Esophagus muscularis mucosa (tissue), 3 donors: ENCODE results near the gene ADGRA1.

ENCODE experiments used
- POLR2A ChIP-seq: fragments of 450-650 bp; IDR thresholded peaks from one replicate; pipeline ENCODE4 v1.6.1; 2017; ENCODE audit warnings: antibody characterized with exemption, moderate library complexity, mild to moderate bottlenecking, low read depth
- TF ChIP-seq, protein P1 (sequence below), 3 experiments: fragments of 200-600 bp in 2 of 3; fragments of 450-650 bp in 1 of 3; sonication (generic) in 2 of 3; IDR thresholded peaks; one replicate each; pipeline ENCODE4 v1.5.1; 2017 to 2019; ENCODE audit warnings: antibody characterized with exemption in 3 of 3, mild to moderate bottlenecking in 2 of 3, moderate library complexity in 1 of 3

- TF ChIP-seq, protein P1, sequence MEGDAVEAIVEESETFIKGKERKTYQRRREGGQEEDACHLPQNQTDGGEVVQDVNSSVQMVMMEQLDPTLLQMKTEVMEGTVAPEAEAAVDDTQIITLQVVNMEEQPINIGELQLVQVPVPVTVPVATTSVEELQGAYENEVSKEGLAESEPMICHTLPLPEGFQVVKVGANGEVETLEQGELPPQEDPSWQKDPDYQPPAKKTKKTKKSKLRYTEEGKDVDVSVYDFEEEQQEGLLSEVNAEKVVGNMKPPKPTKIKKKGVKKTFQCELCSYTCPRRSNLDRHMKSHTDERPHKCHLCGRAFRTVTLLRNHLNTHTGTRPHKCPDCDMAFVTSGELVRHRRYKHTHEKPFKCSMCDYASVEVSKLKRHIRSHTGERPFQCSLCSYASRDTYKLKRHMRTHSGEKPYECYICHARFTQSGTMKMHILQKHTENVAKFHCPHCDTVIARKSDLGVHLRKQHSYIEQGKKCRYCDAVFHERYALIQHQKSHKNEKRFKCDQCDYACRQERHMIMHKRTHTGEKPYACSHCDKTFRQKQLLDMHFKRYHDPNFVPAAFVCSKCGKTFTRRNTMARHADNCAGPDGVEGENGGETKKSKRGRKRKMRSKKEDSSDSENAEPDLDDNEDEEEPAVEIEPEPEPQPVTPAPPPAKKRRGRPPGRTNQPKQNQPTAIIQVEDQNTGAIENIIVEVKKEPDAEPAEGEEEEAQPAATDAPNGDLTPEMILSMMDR (IDR thresholded peaks at IDR 0.05), result no peak
- TF ChIP-seq POLR2A, result no peak
These were observed 14.9 kb upstream of the ADGRA1 start for GRCh38 chr10:133072720-133073390.
